Measurements from ENCODE around the gene SLC9B2.

Gene SLC9B2

DNA sequence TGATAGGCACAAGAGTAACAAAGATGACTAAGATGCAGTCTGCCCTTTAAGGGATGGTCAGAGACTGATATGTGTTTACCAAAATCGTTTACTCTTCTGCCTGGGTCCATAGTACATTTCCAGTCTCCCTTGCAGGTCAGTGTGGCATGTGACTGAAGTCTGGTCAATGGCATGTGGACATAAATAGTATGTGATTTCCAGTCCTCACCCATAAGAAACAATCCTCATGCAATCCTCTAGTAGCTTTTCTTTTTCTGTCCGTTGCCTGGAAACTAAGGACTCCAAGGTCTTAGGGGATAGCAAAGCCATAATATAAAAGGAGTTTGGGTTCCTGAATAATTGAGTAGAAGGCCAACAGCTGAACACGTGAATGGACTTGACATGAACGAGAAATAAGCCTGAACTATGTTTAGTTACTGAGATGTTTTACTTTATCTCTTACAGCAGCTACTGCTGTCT, 1.1 kb downstream of the SLC9B2 start:
- no peak overlapping the region for H2AFZ ChIP-seq (ENCODE audit: low read length)
- peak overlapping the region; percentile 74 for H3K9ac ChIP-seq (ENCODE audit: low read length)
- H4K20me1 ChIP-seq (ENCODE audit: insufficient read depth, low read length), result no peaks in the 10 kb centered on the region
- H3K4me2 ChIP-seq (ENCODE audit: low read length), result peak overlapping the region; percentile 95
- H3K79me2 ChIP-seq (ENCODE audit: insufficient read depth, low read length), result peaks cover 40% of the 10 kb centered on the region
- no peaks in the 10 kb centered on the region for H3K9me3 ChIP-seq (ENCODE audit: low read length)
- H3F3A ChIP-seq (ENCODE audit: insufficient read depth, low read length), result no peaks in the 10 kb centered on the region
- H3K4me1 ChIP-seq (ENCODE audit: insufficient read depth, low read length, severe bottlenecking), result peaks cover 47% of the 10 kb centered on the region
- H3K36me3 ChIP-seq (ENCODE audit: insufficient read depth, low read length), result peaks cover 18% of the 10 kb centered on the region
- peak overlapping the region; percentile 89 for H3K27ac ChIP-seq (ENCODE audit: low read depth, low read length, poor library complexity, severe bottlenecking)
- H3K4me3 ChIP-seq (ENCODE audit: low read depth, low read length, poor library complexity, severe bottlenecking), result peak overlapping the region; percentile 67
- H3K27me3 ChIP-seq (ENCODE audit: insufficient read depth, low read length), result no peaks in the 10 kb centered on the region
- H3K9me2 ChIP-seq (ENCODE audit: low read depth, low read length), result no peaks in the 10 kb centered on the region
- TF ChIP-seq EZH2 (IDR thresholded peaks at IDR 0.05; ENCODE audit: borderline replicate concordance, low read length) (no peak), CTCF (IDR thresholded peaks at IDR 0.05; ENCODE audit: low read length) (no peak)

DNA sequence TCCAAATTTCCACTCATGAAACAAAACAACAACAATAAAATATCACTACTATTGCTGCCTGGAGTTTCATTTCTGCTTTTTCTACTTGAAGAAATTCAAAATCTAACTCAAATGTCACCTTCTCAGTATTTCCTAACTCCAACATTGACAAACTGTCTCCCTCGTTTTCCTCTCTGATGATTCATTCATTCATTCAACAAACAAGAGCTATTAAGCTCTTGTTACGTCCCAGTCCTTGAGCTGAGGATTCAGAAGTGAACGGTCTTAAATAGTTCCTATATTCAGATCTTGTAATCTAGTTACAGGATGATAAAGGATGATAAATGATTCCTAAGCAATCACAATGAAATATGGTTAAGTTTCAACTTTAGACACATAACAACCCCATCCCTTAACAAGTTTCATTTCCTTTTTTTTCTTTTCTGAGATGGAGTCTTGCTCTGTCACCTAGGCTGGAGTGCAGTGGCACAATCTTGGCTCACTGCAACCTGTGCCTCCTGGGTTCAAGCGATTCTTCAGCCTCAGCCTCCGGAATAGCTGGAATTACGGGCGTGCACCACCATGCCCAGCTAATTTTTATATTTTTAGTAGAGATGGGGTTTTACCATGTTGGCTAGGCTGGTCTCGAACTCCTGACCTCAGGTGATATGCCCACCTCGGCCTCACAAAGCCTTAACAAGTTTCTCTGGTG, 1.7 kb downstream of the SLC9B2 start:
- Histone ChIP-seq H2AFZ (ENCODE audit: low read length) (no peak overlapping the region), H3K4me1 (ENCODE audit: insufficient read depth, low read length, severe bottlenecking) (peaks cover 47% of the 10 kb centered on the region), H3K9me3 (ENCODE audit: low read length) (no peaks in the 10 kb centered on the region), H3K4me2 (ENCODE audit: low read length) (peak overlapping the region; percentile 95), H3K4me3 (ENCODE audit: low read depth, low read length, poor library complexity, severe bottlenecking) (peak overlapping the region; percentile 67), H3K27me3 (ENCODE audit: insufficient read depth, low read length) (no peaks in the 10 kb centered on the region), H4K20me1 (ENCODE audit: insufficient read depth, low read length) (no peaks in the 10 kb centered on the region), H3K36me3 (ENCODE audit: insufficient read depth, low read length) (peaks cover 21% of the 10 kb centered on the region), H3K79me2 (ENCODE audit: insufficient read depth, low read length) (peaks cover 43% of the 10 kb centered on the region), H3F3A (ENCODE audit: insufficient read depth, low read length) (no peaks in the 10 kb centered on the region), H3K27ac (ENCODE audit: low read depth, low read length, poor library complexity, severe bottlenecking) (peak overlapping the region; percentile 89), H3K9ac (ENCODE audit: low read length) (peak overlapping the region; percentile 74), H3K9me2 (ENCODE audit: low read depth, low read length) (no peaks in the 10 kb centered on the region)
- TF ChIP-seq CTCF (IDR thresholded peaks at IDR 0.05; ENCODE audit: low read length) (no peak), EZH2 (IDR thresholded peaks at IDR 0.05; ENCODE audit: borderline replicate concordance, low read length) (no peak)

DNA sequence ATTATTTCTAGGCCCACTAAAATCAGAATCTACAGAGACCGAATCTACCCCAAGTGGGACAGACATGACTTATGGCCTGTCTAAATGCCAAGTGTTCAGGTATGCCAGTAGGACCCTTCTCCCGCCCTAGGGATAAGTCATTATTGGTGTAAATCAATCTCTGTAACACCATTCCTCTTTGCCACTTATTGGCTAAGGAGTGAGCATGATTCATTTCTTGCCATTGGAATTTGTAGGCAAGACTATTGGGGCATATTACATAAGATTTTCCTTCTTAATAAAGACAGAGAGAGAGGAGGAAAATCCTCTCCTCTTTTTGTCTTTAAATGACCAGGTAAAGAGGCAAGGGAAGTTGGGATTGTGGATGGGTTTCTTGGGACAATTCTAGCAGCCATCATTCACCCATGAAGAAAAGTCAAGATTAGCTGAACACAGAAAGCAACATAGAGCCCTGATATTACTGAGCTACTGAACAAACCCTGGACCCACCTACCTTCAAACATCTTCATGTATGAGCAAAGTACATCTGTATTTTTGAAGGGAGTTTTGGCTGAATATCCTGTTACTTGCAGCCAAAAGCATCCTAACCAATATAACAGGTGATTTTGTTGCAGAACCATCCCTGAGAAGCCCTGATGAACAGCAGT, 2.6 kb downstream of the SLC9B2 start:
- H3K36me3 ChIP-seq (ENCODE audit: insufficient read depth, low read length), result peaks cover 29% of the 10 kb centered on the region
- H4K20me1 ChIP-seq (ENCODE audit: insufficient read depth, low read length), result no peaks in the 10 kb centered on the region
- no peak overlapping the region for H2AFZ ChIP-seq (ENCODE audit: low read length)
- no peaks in the 10 kb centered on the region for H3F3A ChIP-seq (ENCODE audit: insufficient read depth, low read length)
- H3K4me1 ChIP-seq (ENCODE audit: insufficient read depth, low read length, severe bottlenecking), result peaks cover 40% of the 10 kb centered on the region
- H3K27ac ChIP-seq (ENCODE audit: low read depth, low read length, poor library complexity, severe bottlenecking), result peak overlapping the region; percentile 89
- peaks cover 53% of the 10 kb centered on the region for H3K79me2 ChIP-seq (ENCODE audit: insufficient read depth, low read length)
- H3K9me3 ChIP-seq (ENCODE audit: low read length), result no peaks in the 10 kb centered on the region
- no peaks in the 10 kb centered on the region for H3K27me3 ChIP-seq (ENCODE audit: insufficient read depth, low read length)
- peak overlapping the region; percentile 95 for H3K4me2 ChIP-seq (ENCODE audit: low read length)
- H3K4me3 ChIP-seq (ENCODE audit: low read depth, low read length, poor library complexity, severe bottlenecking), result peak overlapping the region; percentile 67
- TF ChIP-seq CTCF (IDR thresholded peaks at IDR 0.05; ENCODE audit: low read length), result no peak
- no peak for TF ChIP-seq EZH2 (IDR thresholded peaks at IDR 0.05; ENCODE audit: borderline replicate concordance, low read length)
- peak overlapping the region; percentile 74 for H3K9ac ChIP-seq (ENCODE audit: low read length)
- no peaks in the 10 kb centered on the region for H3K9me2 ChIP-seq (ENCODE audit: low read depth, low read length)

All from OCI-LY1 (cell line).